HepG2 (cell line): ENCODE data around the gene ZNF217. TPM values are rescaled to one million over a fixed set of nuclear protein-coding genes. Genes with fewer than 3 reads are reported as not detected.
"Not testable (repeated sequence)": the region's sequence is repeated elsewhere in the genome, so short reads cannot be mapped to it uniquely, and the experiment has no call there.

ENCODE experiments used
- AHDC1 ChIP-seq: sonication (generic); formaldehyde crosslinking; IDR thresholded peaks from 2 replicates; pipeline ENCODE4 v1.5.1; 2020; ENCODE audit warnings: mild to moderate bottlenecking, missing genetic modification reagents, borderline replicate concordance
- ASH2L ChIP-seq: fragments of 300-600, 200-600 bp; sonication (generic); IDR thresholded peaks from 2 replicates; pipeline ENCODE4 v1.7.0; 2017; ENCODE audit warnings: low read depth, mild to moderate bottlenecking, moderate library complexity, mixed read lengths, low read length; ENCODE audit not compliant: insufficient read length
- BHLHE40 ChIP-seq: IDR thresholded peaks from 2 replicates; pipeline ENCODE4 v1.6.1; 2011; ENCODE audit warnings: low read length, improper control_type of control experiment
- BORCS8-MEF2B ChIP-seq: sonication (generic); formaldehyde crosslinking; IDR thresholded peaks from 2 replicates; pipeline ENCODE4 v1.8.0; 2022; ENCODE audit warnings: mild to moderate bottlenecking, missing genetic modification reagents
- CREM ChIP-seq, 2 experiments: sonication (generic) in 1 of 2; formaldehyde crosslinking in 1 of 2; IDR thresholded peaks; 2 replicates each; pipeline versions ENCODE4 v1.4.0 to v1.6.1; 2016 to 2020; ENCODE audit warnings: antibody characterized with exemption in 1 of 2, mild to moderate bottlenecking in 1 of 2, missing genetic modification reagents in 1 of 2
- EP300 ChIP-seq, 3 experiments: sonication (generic) in 1 of 3; formaldehyde crosslinking in 1 of 3; IDR thresholded peaks; 2 replicates each; pipeline versions ENCODE4 v1.5.1 to v1.6.1; 2011 to 2020; ENCODE audit warnings: low read depth in 2 of 3, low read length in 2 of 3, borderline replicate concordance in 1 of 3, improper control_type of control experiment in 1 of 3, mild to moderate bottlenecking in 1 of 3, missing genetic modification reagents in 1 of 3, moderate library complexity in 1 of 3
- HDAC2 ChIP-seq: sonication (generic); formaldehyde crosslinking; IDR thresholded peaks from 2 replicates; pipeline ENCODE4 v1.4.0; 2020; ENCODE audit warnings: missing genetic modification reagents
- HNF4A ChIP-seq: sonication (generic); formaldehyde crosslinking; IDR thresholded peaks from 2 replicates; pipeline ENCODE4 v1.4.0; 2020; ENCODE audit warnings: missing genetic modification reagents
- JUN ChIP-seq: sonication (generic); formaldehyde crosslinking; IDR thresholded peaks from 2 replicates; pipeline ENCODE4 v1.4.0; 2020; ENCODE audit warnings: mild to moderate bottlenecking, missing genetic modification reagents
- KLF11 ChIP-seq: IDR thresholded peaks from 2 replicates; pipeline ENCODE4 v1.6.1; 2016; ENCODE audit warnings: missing compliant biosample characterization
- MXD4 ChIP-seq: IDR thresholded peaks from 2 replicates; pipeline ENCODE4 v1.6.1; 2016; ENCODE audit warnings: mild to moderate bottlenecking, missing biosample characterization, missing genetic modification reagents
- POGK ChIP-seq: sonication (generic); formaldehyde crosslinking; conservative IDR thresholded peaks from 2 replicates; pipeline ENCODE4 v1.8.0; 2022; ENCODE audit warnings: mild to moderate bottlenecking, moderate library complexity, missing genetic modification reagents
- RFXAP ChIP-seq: sonication (generic); formaldehyde crosslinking; IDR thresholded peaks from 2 replicates; pipeline ENCODE4 v1.4.0; 2020; ENCODE audit warnings: missing genetic modification reagents, borderline replicate concordance
- SAP130 ChIP-seq: IDR thresholded peaks from 2 replicates; pipeline ENCODE4 v1.6.1; 2016; ENCODE audit warnings: low read depth
- SIX1 ChIP-seq: sonication (generic); formaldehyde crosslinking; IDR thresholded peaks from 2 replicates; pipeline ENCODE4 v1.4.0; 2020; ENCODE audit warnings: missing genetic modification reagents, borderline replicate concordance
- XBP1 ChIP-seq: sonication (generic); formaldehyde crosslinking; IDR thresholded peaks from 2 replicates; pipeline ENCODE4 v1.5.0; 2020; ENCODE audit warnings: missing genetic modification reagents
- ZFAT ChIP-seq: sonication (generic); formaldehyde crosslinking; conservative IDR thresholded peaks from 2 replicates; pipeline ENCODE4 v1.8.1; 2023; ENCODE audit warnings: missing genetic modification reagents, inconsistent platforms
- ZFY ChIP-seq: sonication (generic); formaldehyde crosslinking; IDR thresholded peaks from 2 replicates; pipeline ENCODE4 v1.4.0; 2020; ENCODE audit warnings: missing genetic modification reagents
- ZNF629 ChIP-seq: sonication (generic); formaldehyde crosslinking; conservative IDR thresholded peaks from 2 replicates; pipeline ENCODE4 v1.5.0; 2020; ENCODE audit warnings: missing genetic modification reagents
- ZNF747 ChIP-seq: sonication (generic); formaldehyde crosslinking; IDR thresholded peaks from 2 replicates; pipeline ENCODE4 v1.8.1; 2023; ENCODE audit warnings: missing genetic modification reagents, mild to moderate bottlenecking, borderline replicate concordance
- ZNF768 ChIP-seq: sonication (generic); formaldehyde crosslinking; IDR thresholded peaks from 2 replicates; pipeline ENCODE4 v1.4.0; 2020; ENCODE audit warnings: missing genetic modification reagents
- ZSCAN25 ChIP-seq: sonication (generic); formaldehyde crosslinking; IDR thresholded peaks from 2 replicates; pipeline ENCODE4 v1.8.0; 2022; ENCODE audit warnings: mild to moderate bottlenecking, missing genetic modification reagents
- polyA plus RNA-seq, 8 experiments: library from polyadenylated mRNA; depleted of rRNA in 3 of 8; stranded (reverse) in 7 of 8; unstranded in 1 of 8; fragments of >200 nt; fragmentation: Illumina TruSeq in 4 of 8; extraction: Trizol in 4 of 8; gene quantifications; 2 replicates each; pipeline versions ENCODE4 v1.2.1 to v1.2.3, GENCODE V29; 2011 to 2016; ENCODE audit warnings: low read depth in 4 of 8, missing spikeins in 1 of 8, mixed read lengths in 1 of 8; ENCODE audit not compliant: insufficient read depth in 1 of 8
- total RNA-seq, 5 experiments: library from RNA; depleted of rRNA; stranded (reverse); fragments of >200 nt; fragmentation: Illumina TruSeq; extraction: Trizol; gene quantifications; 2 replicates each; pipeline ENCODE4 v1.2.3, GENCODE V29; 2016; ENCODE audit warnings: low read depth in 1 of 5

ZNF217 gene
- total and polyA plus RNA-seq, 2 of the 13 experiments (the other 11 are each of a cell fraction or from before 2014, with no cell fraction given): 22.3 to 29.8 TPM

- TF ChIP-seq EP300 (IDR thresholded peaks at IDR 0.05; ENCODE audit: low read depth in 2 of 2, low read length in 2 of 2) (peak; percentile 59 to 88; a peak in 3 of 4 replicates), EP300 (CRISPR knock-in tag; IDR thresholded peaks at IDR 0.05; ENCODE audit: borderline replicate concordance) (peak; percentile 47), MXD4 (CRISPR knock-in tag) (peak; percentile 66), CREM (IDR thresholded peaks at IDR 0.05) (peak; percentile 63; the same call in 1 of the 2 replicates), HDAC2 (CRISPR knock-in tag) (peak; percentile 97), ZNF629 (CRISPR knock-in tag) (0 out of 2 replicates have a peak, but pooled peaks have one; percentile 20), SIX1 (peak; percentile 39), ZNF768 (peak; percentile 58; the same call in 1 of the 2 replicates), BHLHE40 (peak; percentile 65), AHDC1 (CRISPR knock-in tag) (peak; percentile 42; the same call in 1 of the 2 replicates), ZFY (0 out of 2 replicates have a peak, but pooled peaks have one; percentile 11), ASH2L (peak; percentile 95), XBP1 (CRISPR knock-in tag) (0 out of 2 replicates have a peak, but pooled peaks have one; percentile 8), BORCS8-MEF2B (peak; percentile 62; the same call in 1 of the 2 replicates), POGK (CRISPR knock-in tag) (peak; percentile 58), SAP130 (CRISPR knock-in tag) (peak; percentile 81), KLF11 (0 out of 2 replicates have a peak, but pooled peaks have one; percentile 34), JUN (CRISPR knock-in tag) (0 out of 2 replicates have a peak, but pooled peaks have one; percentile 18), HNF4A (peak; percentile 90), RFXAP (peak; percentile 55; the same call in 1 of the 2 replicates), ZNF747 (CRISPR knock-in tag) (peak; percentile 53; the same call in 1 of the 2 replicates), ZSCAN25 (CRISPR knock-in tag) (0 out of 2 replicates have a peak, but pooled peaks have one; percentile 43), ZFAT (CRISPR knock-in tag) (0 out of 2 replicates have a peak, but pooled peaks have one; percentile 58)
- TF ChIP-seq CREM (CRISPR knock-in tag; IDR thresholded peaks at IDR 0.05): not testable (repeated sequence)
Observed at GRCh38 chr20:53551719-53552571, 41.7 kb downstream of the ZNF217 start (continued).
